CD14-positive monocyte (primary cell): Measurements from ENCODE around the gene CXXC5. TPM values are rescaled to one million over a fixed set of nuclear protein-coding genes. Genes with fewer than 3 reads are reported as not detected.

Experiments used
- DNase-seq, 3 donors: peaks; one replicate each; pipeline ENCODE4 v3.0.0-alpha.2; 2011 to 2022
- H2AFZ ChIP-seq: 2 replicates; pipeline ENCODE4 v1.6.0; 2012; ENCODE audit warnings: mild to moderate bottlenecking, low read depth, low read length, inconsistent platforms; ENCODE audit not compliant: insufficient read depth, poor library complexity, severe bottlenecking
- H3K27ac ChIP-seq, 2 donors: 1 replicate in 1 of 2; 2 replicates in 1 of 2; pipeline ENCODE4 v1.5.1; 2012 to 2013; ENCODE audit warnings: low read length in 2 of 2, control low read depth in 1 of 2, inconsistent platforms in 1 of 2, low read depth in 1 of 2, mild to moderate bottlenecking in 1 of 2
- H3K27me3 ChIP-seq, 2 donors: one replicate each; pipeline versions ENCODE4 v1.6.0 to v1.6.1; 2011 to 2013; ENCODE audit warnings: low read length in 2 of 2; ENCODE audit not compliant: control insufficient read depth in 2 of 2, insufficient read depth in 2 of 2
- H3K36me3 ChIP-seq, 2 donors: replicated peaks in 1 of 2; 1 replicate in 1 of 2; 2 replicates in 1 of 2; pipeline versions ENCODE4 v1.5.1 to v1.6.1; 2012 to 2013; ENCODE audit warnings: low read length in 2 of 2, control low read depth in 1 of 2, inconsistent platforms in 1 of 2, mild to moderate bottlenecking in 1 of 2; ENCODE audit not compliant: insufficient read depth in 2 of 2, control insufficient read depth in 1 of 2
- H3K4me1 ChIP-seq, 2 donors: 1 replicate in 1 of 2; 2 replicates in 1 of 2; pipeline versions ENCODE4 v1.5.1 to v1.6.1; 2012 to 2013; ENCODE audit warnings: low read length in 2 of 2, control low read depth in 1 of 2, inconsistent platforms in 1 of 2, mild to moderate bottlenecking in 1 of 2, moderate library complexity in 1 of 2; ENCODE audit not compliant: insufficient read depth in 2 of 2, control insufficient read depth in 1 of 2
- H3K4me2 ChIP-seq: replicated peaks from 2 replicates; pipeline ENCODE3; 2012; ENCODE audit warnings: low read length, moderate library complexity, mild to moderate bottlenecking; ENCODE audit not compliant: poor library complexity, severe bottlenecking; ENCODE audit errors: extremely low read depth
- H3K4me3 ChIP-seq, 3 experiments: fragments of 200-600 bp in 1 of 3; sonication (generic) in 1 of 3; replicated peaks in 1 of 3; 1 replicate in 2 of 3; 2 replicates in 1 of 3; pipeline ENCODE4 v1.5.1; 2011 to 2013; ENCODE audit warnings: low read length in 3 of 3, mild to moderate bottlenecking in 3 of 3, control low read depth in 2 of 3, low read depth in 2 of 3, inconsistent platforms in 1 of 3, moderate library complexity in 1 of 3
- H3K79me2 ChIP-seq: 2 replicates; pipeline ENCODE4 v1.6.0; 2012; ENCODE audit warnings: mild to moderate bottlenecking, control low read depth, inconsistent platforms, low read length, moderate library complexity; ENCODE audit not compliant: insufficient read depth
- H3K9ac ChIP-seq: 2 replicates; pipeline ENCODE4 v1.6.0; 2017; ENCODE audit warnings: low read length, mild to moderate bottlenecking; ENCODE audit not compliant: insufficient read depth, poor library complexity, severe bottlenecking
- H3K9me3 ChIP-seq, 2 donors: replicated peaks in 1 of 2; 1 replicate in 1 of 2; 2 replicates in 1 of 2; pipeline versions ENCODE4 v1.5.1 to v1.6.1; 2012 to 2013; ENCODE audit warnings: low read length in 2 of 2, control low read depth in 1 of 2; ENCODE audit not compliant: control insufficient read depth in 1 of 2, insufficient read depth in 1 of 2
- H4K20me1 ChIP-seq: 2 replicates; pipeline ENCODE4 v1.6.0; 2012; ENCODE audit warnings: mild to moderate bottlenecking, low read length, control low read depth, moderate library complexity; ENCODE audit not compliant: insufficient read depth
- H3K27ac Mint-ChIP-seq, 7 donors: one replicate each; pipeline ENCODE4 v1.8.0; 2020; ENCODE audit warnings: mild to moderate bottlenecking in 7 of 7, mixed read lengths in 7 of 7, moderate library complexity in 6 of 7, inconsistent platforms in 2 of 7
- H3K27me3 Mint-ChIP-seq, 3 donors: one replicate each; pipeline ENCODE4 v1.8.0; 2021 to 2022; ENCODE audit warnings: low read depth in 3 of 3, mild to moderate bottlenecking in 3 of 3, mixed read lengths in 3 of 3, moderate library complexity in 3 of 3, inconsistent platforms in 1 of 3
- H3K36me3 Mint-ChIP-seq, 2 donors: one replicate each; pipeline ENCODE4 v1.8.0; 2020; ENCODE audit warnings: mixed read lengths in 2 of 2, inconsistent platforms in 1 of 2, mild to moderate bottlenecking in 1 of 2
- H3K4me1 Mint-ChIP-seq: one replicate; pipeline ENCODE4 v1.8.0; 2020; ENCODE audit warnings: mild to moderate bottlenecking, mixed read lengths
- H3K4me3 Mint-ChIP-seq, 2 donors: one replicate each; pipeline ENCODE4 v1.8.0; 2020; ENCODE audit warnings: mild to moderate bottlenecking in 2 of 2, mixed read lengths in 2 of 2, moderate library complexity in 1 of 2
- H3K9me3 Mint-ChIP-seq, 7 donors: one replicate each; pipeline ENCODE4 v1.8.0; 2020 to 2022; ENCODE audit warnings: mixed read lengths in 7 of 7, mild to moderate bottlenecking in 6 of 7, moderate library complexity in 6 of 7, inconsistent platforms in 2 of 7
- WGBS: methylation state at CpG from one replicate; pipeline ENCODE4 v1.1.5; 2013; ENCODE audit warnings: missing lambda C conversion rate; ENCODE audit not compliant: insufficient coverage; 5-methylcytosine and 5-hydroxymethylcytosine counted together
- intact Hi-C, 2 donors: fragments of 100-400 bp; cut with micrococcal nuclease; formaldehyde crosslinking; loops; one replicate each; pipeline versions ENCODE4 v1.15.0 to v1.15.1; 2023
- polyA plus RNA-seq, 3 donors: library from polyadenylated mRNA; depleted of rRNA in 1 of 3; unstranded in 2 of 3; stranded (reverse) in 1 of 3; fragments of 300-500 nt in 2 of 3; fragments of >200 nt in 1 of 3; fragmentation: Illumina TruSeq in 2 of 3; gene quantifications; 1 replicate in 2 of 3; 2 replicates in 1 of 3; pipeline ENCODE4 v1.2.3, GENCODE V29; 2012 to 2021
- TF ChIP-seq, protein P1 (sequence below): fragments of 200-600 bp; IDR thresholded peaks from one replicate; pipeline ENCODE4 v1.8.0; 2022; ENCODE audit warnings: antibody characterized with exemption, mild to moderate bottlenecking

CXXC5 gene
- polyA plus RNA-seq, 3 donors: 22.4 to 37.2 (median 33.7) TPM

DNA sequence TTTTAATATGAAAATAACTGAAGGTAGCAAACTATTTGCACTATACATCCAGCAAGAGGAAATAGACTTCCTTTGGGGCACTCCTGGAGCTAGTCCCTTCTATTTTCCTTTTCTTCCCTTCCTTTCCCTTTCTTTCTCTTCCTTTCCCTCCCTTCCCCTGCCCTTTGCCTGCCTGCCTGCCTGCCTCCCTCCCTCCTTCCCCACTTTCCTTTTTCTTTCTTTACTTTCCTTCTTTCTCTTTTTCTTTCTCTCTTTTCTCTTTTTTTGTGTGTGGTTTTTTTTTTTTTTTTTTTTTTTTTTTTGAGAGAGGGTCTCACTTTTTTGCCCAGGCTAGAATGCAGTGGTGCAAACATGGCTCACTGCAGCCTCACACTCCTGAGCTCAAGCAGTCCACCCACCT is 17.3 kb upstream of the CXXC5 start:
- no peak overlapping the region for H3K4me3 Mint-ChIP-seq
- no peak for DNase-seq
- TF ChIP-seq, protein P1, sequence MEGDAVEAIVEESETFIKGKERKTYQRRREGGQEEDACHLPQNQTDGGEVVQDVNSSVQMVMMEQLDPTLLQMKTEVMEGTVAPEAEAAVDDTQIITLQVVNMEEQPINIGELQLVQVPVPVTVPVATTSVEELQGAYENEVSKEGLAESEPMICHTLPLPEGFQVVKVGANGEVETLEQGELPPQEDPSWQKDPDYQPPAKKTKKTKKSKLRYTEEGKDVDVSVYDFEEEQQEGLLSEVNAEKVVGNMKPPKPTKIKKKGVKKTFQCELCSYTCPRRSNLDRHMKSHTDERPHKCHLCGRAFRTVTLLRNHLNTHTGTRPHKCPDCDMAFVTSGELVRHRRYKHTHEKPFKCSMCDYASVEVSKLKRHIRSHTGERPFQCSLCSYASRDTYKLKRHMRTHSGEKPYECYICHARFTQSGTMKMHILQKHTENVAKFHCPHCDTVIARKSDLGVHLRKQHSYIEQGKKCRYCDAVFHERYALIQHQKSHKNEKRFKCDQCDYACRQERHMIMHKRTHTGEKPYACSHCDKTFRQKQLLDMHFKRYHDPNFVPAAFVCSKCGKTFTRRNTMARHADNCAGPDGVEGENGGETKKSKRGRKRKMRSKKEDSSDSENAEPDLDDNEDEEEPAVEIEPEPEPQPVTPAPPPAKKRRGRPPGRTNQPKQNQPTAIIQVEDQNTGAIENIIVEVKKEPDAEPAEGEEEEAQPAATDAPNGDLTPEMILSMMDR: no peak
- no peak overlapping the region for H3K9ac ChIP-seq
- no peak overlapping the region for H3K27ac ChIP-seq
- H3K4me2 ChIP-seq: no peak overlapping the region
- H3K4me3 ChIP-seq: no peak overlapping the region
- H3K4me1 ChIP-seq: peaks cover 7 to 10% of the 10 kb centered on the region in 2 donors
- H3K79me2 ChIP-seq: no peaks in the 10 kb centered on the region
- H3K9me3 Mint-ChIP-seq: no peaks in the 10 kb centered on the region
- H3K27ac Mint-ChIP-seq: peak overlapping the region in 1 of 7 donors; percentile 6
- H4K20me1 ChIP-seq: peaks cover 33% of the 10 kb centered on the region
- intact Hi-C loops: loop anchor here in 1 of 2 donors (5.0 kb wide), 1 partner anchor 336 kb away; no protein-coding TSS in a partner anchor
- H3K4me1 Mint-ChIP-seq: peaks cover 13% of the 10 kb centered on the region
- H3K9me3 ChIP-seq: no peaks in the 10 kb centered on the region
- no peak overlapping the region for H2AFZ ChIP-seq
- H3K27me3 ChIP-seq: no peaks in the 10 kb centered on the region
- H3K27me3 Mint-ChIP-seq: peaks cover 0 to 3% (median 0%) of the 10 kb centered on the region in 3 donors
- peaks cover 48 to 51% of the 10 kb centered on the region in 2 donors for H3K36me3 Mint-ChIP-seq
- peaks cover 37 to 54% of the 10 kb centered on the region in 2 donors for H3K36me3 ChIP-seq

DNA sequence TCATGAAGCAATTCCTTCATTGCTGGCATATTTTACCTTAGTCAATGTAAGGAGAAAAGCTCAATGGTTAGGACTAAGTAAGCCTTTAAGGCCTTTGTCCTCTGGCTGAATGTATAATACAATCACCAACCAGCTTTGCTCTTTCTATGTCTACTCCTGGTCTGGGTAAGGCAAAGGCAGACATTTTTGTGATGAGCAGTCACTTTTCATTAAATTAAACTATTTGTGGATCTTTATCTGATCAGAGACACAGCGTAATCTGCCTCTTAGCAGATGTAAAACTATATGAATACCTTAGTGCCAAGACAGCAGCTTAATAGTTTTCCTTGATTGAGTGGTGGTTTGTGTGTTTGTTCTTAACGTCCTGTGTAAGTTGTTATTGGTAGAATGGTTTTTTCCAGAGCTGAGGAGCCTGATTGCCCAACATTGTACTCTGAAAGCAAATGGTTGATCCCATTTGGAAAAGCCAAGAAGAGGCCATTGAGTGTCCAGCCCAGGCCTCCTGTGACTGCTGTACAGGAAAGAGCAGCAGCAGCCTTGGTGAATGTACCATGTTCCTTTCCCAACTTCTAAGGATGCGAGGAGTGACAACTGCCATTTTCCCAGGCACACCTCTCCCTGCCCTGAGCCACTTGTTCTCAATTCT is 16.5 kb upstream of the CXXC5 start:
- Mint-ChIP-seq H3K27me3 (peaks cover 3 to 6% (median 5%) of the 10 kb centered on the region in 3 donors), H3K36me3 (peaks cover 47 to 48% of the 10 kb centered on the region in 2 donors), H3K4me3 (no peak overlapping the region), H3K9me3 (no peaks in the 10 kb centered on the region), H3K4me1 (peaks cover 21% of the 10 kb centered on the region), H3K27ac (no peak overlapping the region)
- Histone ChIP-seq H3K27ac (no peak overlapping the region), H3K36me3 (peaks cover 29 to 46% of the 10 kb centered on the region in 2 donors), H3K9ac (no peak overlapping the region), H2AFZ (no peak overlapping the region), H4K20me1 (peaks cover 41% of the 10 kb centered on the region), H3K27me3 (no peaks in the 10 kb centered on the region), H3K4me2 (no peak overlapping the region), H3K9me3 (no peaks in the 10 kb centered on the region), H3K79me2 (no peaks in the 10 kb centered on the region), H3K4me1 (peaks cover 15 to 18% of the 10 kb centered on the region in 2 donors), H3K4me3 (no peak overlapping the region)
- TF ChIP-seq, protein P1: no peak
- WGBS: 75% methylated on average over 2 of the region's 3 CpGs
- DNase-seq: no peak
- intact Hi-C loops: loop anchor here (2.0 to 5.0 kb wide), 2 partner anchors 133 to 336 kb away; no protein-coding TSS in a partner anchor
